Right lobe of liver (tissue), 4 donors: ENCODE measurements around the gene IGLL1.
"Not testable (repeated sequence)": the region's sequence is repeated elsewhere in the genome, so short reads cannot be mapped to it uniquely, and the experiment has no call there.

Source experiments
- POLR2A ChIP-seq: fragments of 450-650 bp; IDR thresholded peaks from one replicate; pipeline ENCODE4 v1.6.1; 2017; ENCODE audit warnings: antibody characterized with exemption, mild to moderate bottlenecking
- TF ChIP-seq, protein P1 (sequence below), 4 donors: fragments of 200-600 bp in 3 of 4; fragments of 450-650 bp in 1 of 4; IDR thresholded peaks; one replicate each; pipeline versions ENCODE4 v1.5.1 to v1.8.0; 2016 to 2022; ENCODE audit warnings: antibody characterized with exemption in 4 of 4, mild to moderate bottlenecking in 2 of 4
- donor health status: DM: no; HTN: no; CAD: no.
- donor health status: DM: no; HTN: no; CAD: no.
- donor health status: DM: no; HTN: yes; CAD: no.

DNA sequence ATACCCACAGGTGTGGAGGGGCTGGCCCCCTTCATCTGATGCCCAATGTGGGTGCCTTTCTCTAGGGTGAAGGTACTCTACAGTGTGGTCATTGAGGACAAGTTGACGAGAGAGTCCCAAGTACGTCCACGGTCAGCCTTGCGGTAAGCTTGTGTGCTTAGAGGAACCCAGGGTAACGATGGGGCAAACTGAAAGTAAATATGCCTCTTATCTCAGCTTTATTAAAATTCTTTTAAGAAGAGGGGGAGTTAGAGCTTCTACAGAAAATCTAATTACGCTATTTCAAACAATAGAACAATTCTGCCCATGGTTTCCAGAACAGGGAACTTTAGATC, 41.4 kb downstream of the IGLL1 start:
- TF ChIP-seq, protein P1, sequence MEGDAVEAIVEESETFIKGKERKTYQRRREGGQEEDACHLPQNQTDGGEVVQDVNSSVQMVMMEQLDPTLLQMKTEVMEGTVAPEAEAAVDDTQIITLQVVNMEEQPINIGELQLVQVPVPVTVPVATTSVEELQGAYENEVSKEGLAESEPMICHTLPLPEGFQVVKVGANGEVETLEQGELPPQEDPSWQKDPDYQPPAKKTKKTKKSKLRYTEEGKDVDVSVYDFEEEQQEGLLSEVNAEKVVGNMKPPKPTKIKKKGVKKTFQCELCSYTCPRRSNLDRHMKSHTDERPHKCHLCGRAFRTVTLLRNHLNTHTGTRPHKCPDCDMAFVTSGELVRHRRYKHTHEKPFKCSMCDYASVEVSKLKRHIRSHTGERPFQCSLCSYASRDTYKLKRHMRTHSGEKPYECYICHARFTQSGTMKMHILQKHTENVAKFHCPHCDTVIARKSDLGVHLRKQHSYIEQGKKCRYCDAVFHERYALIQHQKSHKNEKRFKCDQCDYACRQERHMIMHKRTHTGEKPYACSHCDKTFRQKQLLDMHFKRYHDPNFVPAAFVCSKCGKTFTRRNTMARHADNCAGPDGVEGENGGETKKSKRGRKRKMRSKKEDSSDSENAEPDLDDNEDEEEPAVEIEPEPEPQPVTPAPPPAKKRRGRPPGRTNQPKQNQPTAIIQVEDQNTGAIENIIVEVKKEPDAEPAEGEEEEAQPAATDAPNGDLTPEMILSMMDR (IDR thresholded peaks at IDR 0.05), result not testable (repeated sequence)
- not testable (repeated sequence) for TF ChIP-seq POLR2A
